KOPT-K1 (cell line): ENCODE data around the gene MCM9.
"Not testable (repeated sequence)": the region's sequence is repeated elsewhere in the genome, so short reads cannot be mapped to it uniquely, and the experiment has no call there.

Experiments
- H3K27ac ChIP-seq: fragments of 200-600 bp; sonication (generic); 2 replicates; pipeline ENCODE4 v1.5.1; 2016; ENCODE audit warnings: antibody characterized with exemption, mild to moderate bottlenecking, low read depth, low read length; ENCODE audit not compliant: poor library complexity, severe bottlenecking
- H3K36me3 ChIP-seq: fragments of 200-600 bp; sonication (generic); 2 replicates; pipeline ENCODE4 v1.5.1; 2017; ENCODE audit warnings: antibody characterized with exemption, mild to moderate bottlenecking, low read length, moderate library complexity; ENCODE audit not compliant: insufficient read depth
- H3K9me3 ChIP-seq: fragments of 200-600 bp; sonication (generic); 2 replicates; pipeline ENCODE4 v1.5.1; 2017; ENCODE audit warnings: antibody characterized with exemption, low read length, mild to moderate bottlenecking; ENCODE audit not compliant: insufficient read depth, poor library complexity, severe bottlenecking

MCM9 gene

GRCh38 chr6:118772886-118773285 is 162.1 kb downstream of the MCM9 start:
- Histone ChIP-seq H3K27ac (no peak overlapping the region), H3K9me3 (no peaks in the 10 kb centered on the region), H3K36me3 (no peaks in the 10 kb centered on the region)

- no peaks in the 10 kb centered on the region for H3K36me3 ChIP-seq
- no peaks in the 10 kb centered on the region for H3K9me3 ChIP-seq
- no peak overlapping the region for H3K27ac ChIP-seq
These were observed 163.7 kb downstream of the MCM9 start for GRCh38 chr6:118771253-118771652.

GRCh38 chr6:118770835-118771234 is 164.1 kb downstream of the MCM9 start:
- no peak overlapping the region for H3K27ac ChIP-seq
- no peaks in the 10 kb centered on the region for H3K9me3 ChIP-seq
- no peaks in the 10 kb centered on the region for H3K36me3 ChIP-seq

- Histone ChIP-seq H3K36me3 (no peaks in the 10 kb centered on the region), H3K9me3 (no peaks in the 10 kb centered on the region), H3K27ac (no peak overlapping the region)
These were observed 164.7 kb downstream of the MCM9 start for GRCh38 chr6:118770112-118770788.

- Histone ChIP-seq H3K27ac (no peak overlapping the region), H3K36me3 (no peaks in the 10 kb centered on the region), H3K9me3 (no peaks in the 10 kb centered on the region)
These were observed 166.0 kb downstream of the MCM9 start for GRCh38 chr6:118768904-118769325.

- H3K36me3 ChIP-seq, result no peaks in the 10 kb centered on the region
These were observed 166.5 kb downstream of the MCM9 start for GRCh38 chr6:118768441-118768840.

GRCh38 chr6:118765316-118765715 is 169.6 kb downstream of the MCM9 start:
- not testable (repeated sequence) for H3K9me3 ChIP-seq, H3K36me3 ChIP-seq, H3K27ac ChIP-seq

More at GRCh38 chr6:118768441-118768840, 166.5 kb downstream of the MCM9 start:
- Histone ChIP-seq H3K27ac (no peak overlapping the region), H3K9me3 (no peaks in the 10 kb centered on the region)

- Histone ChIP-seq H3K36me3 (no peaks in the 10 kb centered on the region), H3K27ac (no peak overlapping the region), H3K9me3 (no peaks in the 10 kb centered on the region)
These were observed 170.2 kb downstream of the MCM9 start for GRCh38 chr6:118764766-118765165.
